B cell (primary cell): ENCODE data around the gene HYAL2. TPM values are rescaled to one million over a fixed set of nuclear protein-coding genes. Genes with fewer than 3 reads are reported as not detected.

ENCODE experiments used
- ATAC-seq: fragments of 200-7000 bp; cut with Tn5 transposase; one replicate; pipeline ENCODE4 v1.10.0; 2021; ENCODE audit warnings: low read depth, mild to moderate bottlenecking, moderate number of reproducible peaks, moderate library complexity
- CTCF ChIA-PET: fragments of 350-600 bp; sonication (Branson Sonifier 250); formaldehyde crosslinking; loops from one replicate; lab custom pipeline; 2021; ENCODE audit warnings: antibody characterized with exemption, inconsistent platforms; lab: Charles Lee
- POLR2A ChIA-PET: fragments of 350-600 bp; sonication (Branson Sonifier 250); formaldehyde crosslinking; loops from one replicate; lab custom pipeline; 2021; ENCODE audit warnings: antibody characterized with exemption; lab: Charles Lee
- DNase-seq: peaks from one replicate; pipeline ENCODE4 v3.0.0; 2013
- H2AFZ ChIP-seq: 2 replicates; pipeline ENCODE4 v1.6.1; 2012; ENCODE audit warnings: mild to moderate bottlenecking, low read depth, low read length; ENCODE audit not compliant: insufficient read depth, poor library complexity, severe bottlenecking
- H3K27ac ChIP-seq, 2 donors: 1 replicate in 1 of 2; 2 replicates in 1 of 2; pipeline ENCODE4 v1.5.1; 2012 to 2013; ENCODE audit warnings: low read length in 2 of 2, mild to moderate bottlenecking in 2 of 2, moderate library complexity in 1 of 2
- H3K27me3 ChIP-seq, 4 experiments: fragments of 200-600 bp in 1 of 4; sonication (generic) in 1 of 4; replicated peaks in 1 of 4; 1 replicate in 2 of 4; 2 replicates in 2 of 4; pipeline versions ENCODE4 v1.6.1 to v1.7.0; 2013 to 2016; ENCODE audit warnings: low read length in 3 of 4, mild to moderate bottlenecking in 2 of 4, mixed read lengths in 1 of 4, moderate library complexity in 1 of 4; ENCODE audit not compliant: insufficient read depth in 4 of 4, control insufficient read depth in 3 of 4; ENCODE audit errors: control extremely low read depth in 1 of 4
- H3K36me3 ChIP-seq, 2 experiments: replicated peaks in 1 of 2; 1 replicate in 1 of 2; 2 replicates in 1 of 2; pipeline versions ENCODE4 v1.6.1 to v1.7.1; 2013; ENCODE audit warnings: low read length in 1 of 2; ENCODE audit not compliant: insufficient read depth in 2 of 2, control insufficient read depth in 1 of 2; ENCODE audit errors: control extremely low read depth in 1 of 2, extremely low read depth in 1 of 2
- H3K4me1 ChIP-seq, 2 donors: fragments of 200-600 bp in 1 of 2; sonication (generic) in 1 of 2; 1 replicate in 1 of 2; 2 replicates in 1 of 2; pipeline versions ENCODE4 v1.5.1 to v1.6.1; 2013 to 2017; ENCODE audit warnings: low read length in 2 of 2; ENCODE audit not compliant: control insufficient read depth in 2 of 2, insufficient read depth in 2 of 2
- H3K4me2 ChIP-seq: replicated peaks from 2 replicates; pipeline ENCODE3; 2012; ENCODE audit warnings: mild to moderate bottlenecking, low read depth, low read length; ENCODE audit not compliant: poor library complexity, severe bottlenecking
- H3K4me3 ChIP-seq, 5 experiments: fragments of 200-600 bp in 1 of 5; sonication (generic) in 1 of 5; 1 replicate in 3 of 5; 2 replicates in 2 of 5; pipeline versions ENCODE4 v1.5.1 to v1.7.0; 2011 to 2016; ENCODE audit warnings: low read length in 4 of 5, mild to moderate bottlenecking in 4 of 5, low read depth in 2 of 5, control low read depth in 1 of 5, moderate library complexity in 1 of 5; ENCODE audit not compliant: insufficient read depth in 1 of 5; ENCODE audit errors: control extremely low read depth in 1 of 5, extremely low read depth in 1 of 5
- H3K79me2 ChIP-seq: fragments of 200-600 bp; sonication (generic); one replicate; pipeline ENCODE4 v1.6.0; 2016; ENCODE audit warnings: low read length; ENCODE audit not compliant: control insufficient read depth, insufficient read depth
- H3K9ac ChIP-seq: fragments of 200-600 bp; sonication (generic); 2 replicates; pipeline ENCODE4 v1.6.1; 2017; ENCODE audit warnings: mild to moderate bottlenecking, low read length, moderate library complexity
- H3K9me3 ChIP-seq, 3 donors: one replicate each; pipeline versions ENCODE4 v1.6.1 to v1.7.1; 2013; ENCODE audit warnings: low read length in 2 of 3; ENCODE audit not compliant: control insufficient read depth in 2 of 3, insufficient read depth in 1 of 3; ENCODE audit errors: control extremely low read depth in 1 of 3
- H4K20me1 ChIP-seq: 2 replicates; pipeline ENCODE4 v1.6.0; 2012; ENCODE audit warnings: mild to moderate bottlenecking, low read length; ENCODE audit not compliant: insufficient read depth, control insufficient read depth, poor library complexity, severe bottlenecking
- H3K27ac Mint-ChIP-seq: one replicate; pipeline ENCODE4 v1.8.0; 2021; ENCODE audit warnings: mixed read lengths
- H3K27me3 Mint-ChIP-seq: one replicate; pipeline ENCODE4 v1.8.0; 2021; ENCODE audit warnings: mixed read lengths
- H3K4me1 Mint-ChIP-seq: one replicate; pipeline ENCODE4 v1.8.0; 2021; ENCODE audit warnings: mixed read lengths
- H3K4me3 Mint-ChIP-seq: one replicate; pipeline ENCODE4 v1.8.0; 2021; ENCODE audit warnings: mixed read lengths
- H3K9me3 Mint-ChIP-seq: one replicate; pipeline ENCODE4 v1.8.0; 2022; ENCODE audit warnings: mixed read lengths; ENCODE audit not compliant: insufficient read depth
- CTCF ChIP-seq: fragments of 200-600 bp; IDR thresholded peaks from one replicate; pipeline ENCODE4 v1.8.0; 2022; ENCODE audit warnings: antibody characterized with exemption, mild to moderate bottlenecking
- EZH2 ChIP-seq: IDR thresholded peaks from 2 replicates; pipeline ENCODE4 v1.6.1; 2012; ENCODE audit warnings: borderline replicate concordance, low read depth, mild to moderate bottlenecking, moderate library complexity, low read length; ENCODE audit not compliant: insufficient read depth, poor library complexity, severe bottlenecking
- WGBS: methylation state at CpG from one replicate; pipeline ENCODE4 v1.1.5; 2013; ENCODE audit warnings: missing lambda C conversion rate; ENCODE audit not compliant: insufficient coverage; 5-methylcytosine and 5-hydroxymethylcytosine counted together
- intact Hi-C: fragments of 100-400 bp; cut with micrococcal nuclease; formaldehyde crosslinking; loops from one replicate; pipeline ENCODE4 v1.10.0; 2022
- polyA plus RNA-seq: library from polyadenylated mRNA; depleted of rRNA; stranded (reverse); fragments of >200 nt; gene quantifications from 2 replicates; pipeline ENCODE4 v1.2.3, GENCODE V29; 2012
- total RNA-seq, 2 donors: library from RNA; stranded (reverse); fragments of 120-200 nt in 1 of 2; gene quantifications; 1 replicate in 1 of 2; 2 replicates in 1 of 2; pipeline versions ENCODE4 v1.2.3 to v1.2.4, GENCODE V29; 2013 to 2022

Gene HYAL2
- total and polyA plus RNA-seq, 2 donors (not counting 1 experiment from before 2014, with no cell fraction given), result 4.2 to 5.1 TPM

DNA sequence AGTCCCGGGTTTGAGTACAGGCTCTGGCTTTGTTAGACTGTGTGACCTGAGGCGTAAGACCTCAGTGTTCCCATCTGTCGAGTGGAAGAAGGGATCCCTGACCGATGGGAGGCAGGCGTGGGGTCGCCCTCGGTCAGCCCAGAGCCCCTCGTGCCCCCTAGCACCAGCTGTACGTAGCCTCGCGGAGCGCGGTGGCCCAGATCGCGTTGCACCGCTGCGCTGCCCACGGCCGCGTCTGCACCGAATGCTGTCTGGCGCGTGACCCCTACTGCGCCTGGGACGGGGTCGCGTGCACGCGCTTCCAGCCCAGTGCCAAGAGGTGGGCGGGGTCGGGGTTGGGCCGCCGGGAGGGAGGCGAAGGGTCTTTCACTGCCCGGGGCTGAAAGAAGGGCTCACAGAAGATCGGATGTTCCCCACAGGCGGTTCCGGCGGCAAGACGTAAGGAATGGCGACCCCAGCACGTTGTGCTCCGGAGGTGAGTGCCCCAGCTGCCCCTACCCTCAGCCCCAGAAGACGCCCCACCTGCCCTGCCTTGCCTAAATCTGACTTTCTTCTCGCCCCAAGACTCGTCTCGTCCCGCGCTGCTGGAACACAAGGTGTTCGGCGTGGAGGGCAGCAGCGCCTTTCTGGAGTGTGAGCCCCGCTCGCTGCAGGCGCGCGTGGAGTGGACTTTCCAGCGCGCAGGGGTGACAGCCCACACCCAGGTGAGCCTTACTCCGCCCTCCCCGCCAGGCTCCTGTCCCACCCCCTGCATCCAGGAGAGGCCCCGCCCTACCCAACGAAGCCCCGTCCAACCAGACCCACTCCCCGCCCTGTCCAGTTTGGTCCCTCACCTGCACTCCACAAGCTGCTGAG lies 47.2 kb downstream of the HYAL2 start:
- Mint-ChIP-seq H3K27ac (no peak overlapping the region), H3K27me3 (peaks cover 28% of the 10 kb centered on the region), H3K9me3 (no peaks in the 10 kb centered on the region), H3K4me3 (peak overlapping the region; percentile 57), H3K4me1 (peaks cover 26% of the 10 kb centered on the region)
- H3K79me2 ChIP-seq, result no peaks in the 10 kb centered on the region
- H3K4me2 ChIP-seq, result peak overlapping the region; percentile 61
- no peak overlapping the region for H3K27ac ChIP-seq
- H3K36me3 ChIP-seq, result no peaks in the 10 kb centered on the region
- H3K9me3 ChIP-seq, result peaks cover 0 to 3% (median 0%) of the 10 kb centered on the region in 3 donors
- no peak for TF ChIP-seq EZH2
- no peak for TF ChIP-seq CTCF
- no peak overlapping the region for H3K4me3 ChIP-seq
- POLR2A ChIA-PET, result interaction anchor here (0.6 to 0.7 kb wide), 3 partner anchors 65 to 81 kb away, joined by 3 to 6 read pairs (median 3); partner anchors contain the start of gene RASSF1
- no peak overlapping the region for H2AFZ ChIP-seq
- ATAC-seq, result no peak
- CTCF ChIA-PET, result interaction anchor here (0.8 to 3.0 kb wide), 9 partner anchors 17 to 155 kb away, joined by 3 to 12 read pairs (median 4); partner anchors contain the start of genes GNAT1 and IFRD2
- peaks cover 10% of the 10 kb centered on the region for H4K20me1 ChIP-seq
- H3K4me1 ChIP-seq, result peaks cover 33 to 39% of the 10 kb centered on the region in 2 donors
- WGBS, result 7% methylated on average over 65 of the region's 65 CpGs
- no peak overlapping the region for H3K9ac ChIP-seq
- intact Hi-C loops, result no loop called here
- DNase-seq, result peak; percentile 51
- peaks cover 0 to 57% (median 21%) of the 10 kb centered on the region in 4 experiments for H3K27me3 ChIP-seq
